Measurements from ENCODE around the gene SACM1L.

The SACM1L gene

GRCh38 chr3:45775571-45776300 is 86.5 kb downstream of the SACM1L start:
- Histone ChIP-seq H3K9me3 (replicated peaks; ENCODE audit: insufficient read depth, low read length) (no peaks in the 10 kb centered on the region), H3K9me2 (replicated peaks; ENCODE audit: insufficient read depth, low read length) (no peaks in the 10 kb centered on the region), H3K79me2 (ENCODE audit: low read length) (no peaks in the 10 kb centered on the region), H3K36me3 (replicated peaks; ENCODE audit: insufficient read depth, low read length) (no peaks in the 10 kb centered on the region), H3K4me2 (ENCODE audit: low read depth, low read length) (no peak overlapping the region), H3K4me1 (ENCODE audit: low read length) (no peaks in the 10 kb centered on the region), H3K9ac (ENCODE audit: low read length) (no peak overlapping the region), H3F3A (ENCODE audit: insufficient read depth, low read length) (no peaks in the 10 kb centered on the region), H4K20me1 (ENCODE audit: insufficient read depth, low read length) (no peaks in the 10 kb centered on the region), H3K27me3 (replicated peaks; ENCODE audit: insufficient read depth, low read length) (no peaks in the 10 kb centered on the region), H3K27ac (ENCODE audit: low read length) (no peak overlapping the region), H2AFZ (ENCODE audit: low read length) (no peak overlapping the region), H3K4me3 (ENCODE audit: low read length) (no peak overlapping the region)
- TF ChIP-seq EZH2 (optimal IDR thresholded peaks at IDR 0.05; ENCODE audit: low read depth, low read length) (no peak), CTCF (IDR thresholded peaks at IDR 0.05; ENCODE audit: low read length) (no peak), EZH2phosphoT487 (IDR thresholded peaks at IDR 0.05; ENCODE audit: low read length) (no peak)
- DNase-seq, result no peak

GRCh38 chr3:45776301-45776595 is 87.1 kb downstream of the SACM1L start:
- no peak for DNase-seq
- no peaks in the 10 kb centered on the region for H3K9me3 ChIP-seq (replicated peaks; ENCODE audit: insufficient read depth, low read length)
- no peaks in the 10 kb centered on the region for H3K27me3 ChIP-seq (replicated peaks; ENCODE audit: insufficient read depth, low read length)
- no peaks in the 10 kb centered on the region for H3K4me1 ChIP-seq (ENCODE audit: low read length)
- H4K20me1 ChIP-seq (ENCODE audit: insufficient read depth, low read length), result no peaks in the 10 kb centered on the region
- TF ChIP-seq EZH2 (optimal IDR thresholded peaks at IDR 0.05; ENCODE audit: low read depth, low read length) (no peak), EZH2phosphoT487 (IDR thresholded peaks at IDR 0.05; ENCODE audit: low read length) (no peak), CTCF (IDR thresholded peaks at IDR 0.05; ENCODE audit: low read length) (no peak)
- no peaks in the 10 kb centered on the region for H3K79me2 ChIP-seq (ENCODE audit: low read length)
- H3K9me2 ChIP-seq (replicated peaks; ENCODE audit: insufficient read depth, low read length), result no peaks in the 10 kb centered on the region
- no peaks in the 10 kb centered on the region for H3K36me3 ChIP-seq (replicated peaks; ENCODE audit: insufficient read depth, low read length)
- H2AFZ ChIP-seq (ENCODE audit: low read length), result no peak overlapping the region
- H3F3A ChIP-seq (ENCODE audit: insufficient read depth, low read length), result no peaks in the 10 kb centered on the region
- no peak overlapping the region for H3K9ac ChIP-seq (ENCODE audit: low read length)
- no peak overlapping the region for H3K4me3 ChIP-seq (ENCODE audit: low read length)
- H3K4me2 ChIP-seq (ENCODE audit: low read depth, low read length), result no peak overlapping the region
- H3K27ac ChIP-seq (ENCODE audit: low read length), result no peak overlapping the region

- H3K9ac ChIP-seq (ENCODE audit: low read length), result no peak overlapping the region
- no peak overlapping the region for H3K27ac ChIP-seq (ENCODE audit: low read length)
- no peaks in the 10 kb centered on the region for H3K4me1 ChIP-seq (ENCODE audit: low read length)
- H2AFZ ChIP-seq (ENCODE audit: low read length), result no peak overlapping the region
- no peaks in the 10 kb centered on the region for H4K20me1 ChIP-seq (ENCODE audit: insufficient read depth, low read length)
- no peaks in the 10 kb centered on the region for H3F3A ChIP-seq (ENCODE audit: insufficient read depth, low read length)
- no peaks in the 10 kb centered on the region for H3K9me3 ChIP-seq (replicated peaks; ENCODE audit: insufficient read depth, low read length)
- TF ChIP-seq EZH2 (optimal IDR thresholded peaks at IDR 0.05; ENCODE audit: low read depth, low read length), result no peak
- TF ChIP-seq EZH2phosphoT487 (IDR thresholded peaks at IDR 0.05; ENCODE audit: low read length), result no peak
- no peak for TF ChIP-seq CTCF (IDR thresholded peaks at IDR 0.05; ENCODE audit: low read length)
- H3K79me2 ChIP-seq (ENCODE audit: low read length), result no peaks in the 10 kb centered on the region
- no peak overlapping the region for H3K4me3 ChIP-seq (ENCODE audit: low read length)
- H3K4me2 ChIP-seq (ENCODE audit: low read depth, low read length), result no peak overlapping the region
- no peaks in the 10 kb centered on the region for H3K9me2 ChIP-seq (replicated peaks; ENCODE audit: insufficient read depth, low read length)
- H3K27me3 ChIP-seq (replicated peaks; ENCODE audit: insufficient read depth, low read length), result no peaks in the 10 kb centered on the region
- H3K36me3 ChIP-seq (replicated peaks; ENCODE audit: insufficient read depth, low read length), result no peaks in the 10 kb centered on the region
- DNase-seq, result no peak
These were observed 87.4 kb downstream of the SACM1L start for GRCh38 chr3:45776611-45777010.

Measured in MM.1S (cell line).